ENCODE measurements around the gene HCN3.

Gene HCN3

GRCh38 chr1:155305881-155306391 lies 28.7 kb downstream of the HCN3 start:
- H3K4me3 ChIP-seq (ENCODE audit: low read depth, low read length), result no peak overlapping the region
- TF ChIP-seq ZNF677 (tag by site-specific recombination; IDR thresholded peaks at IDR 0.05) (no peak), ZNF600 (tag by site-specific recombination; IDR thresholded peaks at IDR 0.05) (peak; percentile 14; the same call in 1 of the 2 replicates)
- CTCF ChIA-PET, result interaction anchor here (0.6 to 1.3 kb wide), 4 partner anchors 29 to 99 kb away, joined by 3 to 8 read pairs (median 3); no protein-coding TSS in a partner anchor
- H3K4me1 ChIP-seq (ENCODE audit: control insufficient read depth, insufficient read depth, low read length), result peaks cover 5% of the 10 kb centered on the region; the same call in 1 of the 2 replicates
- H3K36me3 ChIP-seq (ENCODE audit: control insufficient read depth in 2 of 2, insufficient read depth in 1 of 2, low read length in 2 of 2), result peaks cover 9 to 11% of the 10 kb centered on the region in 2 experiments; a peak in 2 of 3 replicates
- POLR2A ChIA-PET, result interaction anchor here (0.7 kb wide), 1 partner anchor 52 kb away, joined by 3 read pairs; no protein-coding TSS in a partner anchor
- H3K27ac ChIP-seq (ENCODE audit: extremely low read depth, low read depth, low read length), result no peak overlapping the region
- H3K9me3 ChIP-seq (ENCODE audit: control insufficient read depth, insufficient read depth, low read depth, low read length), result no peaks in the 10 kb centered on the region

GRCh38 chr1:155307247-155307740 lies 30.0 kb downstream of the HCN3 start:
- Histone ChIP-seq H3K36me3 (ENCODE audit: control insufficient read depth in 2 of 2, insufficient read depth in 1 of 2, low read length in 2 of 2) (peaks cover 17 to 23% of the 10 kb centered on the region in 2 experiments; a peak in 2 of 3 replicates), H3K9me3 (ENCODE audit: control insufficient read depth, insufficient read depth, low read depth, low read length) (no peaks in the 10 kb centered on the region), H3K27ac (ENCODE audit: extremely low read depth, low read depth, low read length) (peak overlapping the region; percentile 88; the same call in 1 of the 2 replicates), H3K4me1 (ENCODE audit: control insufficient read depth, insufficient read depth, low read length) (peaks cover 5% of the 10 kb centered on the region; the same call in 1 of the 2 replicates), H3K4me3 (ENCODE audit: low read depth, low read length) (no peak overlapping the region)
- ChIA-PET CTCF (interaction anchor here (0.6 to 2.5 kb wide), 12 partner anchors 9 to 285 kb away, joined by 3 to 35 read pairs (median 4); no protein-coding TSS in a partner anchor), POLR2A (interaction anchor here (1.4 to 2.3 kb wide), 2 partner anchors 34 to 57 kb away, joined by 4 to 18 read pairs; partner anchors contain the start of gene CLK2)
- TF ChIP-seq HOXA7 (CRISPR knock-in tag; IDR thresholded peaks at IDR 0.05; ENCODE audit: borderline replicate concordance), result no peak
- peak; percentile 59 for TF ChIP-seq CTCF (tag by site-specific recombination; IDR thresholded peaks at IDR 0.05)
- TF ChIP-seq ZNF18 (tag by site-specific recombination; IDR thresholded peaks at IDR 0.05), result no peak
- no peak for TF ChIP-seq ZNF2 (tag by site-specific recombination; IDR thresholded peaks at IDR 0.05)

GRCh38 chr1:155308493-155309422 lies 31.5 kb downstream of the HCN3 start, which contains the start of gene FDPS:
Gene FDPS (plus strand): TSS chr1:155308866. CDS start chr1:155309790, 924 bp downstream.
- CTCF ChIA-PET, result interaction anchor here (0.9 to 2.5 kb wide), 5 partner anchors 12 to 115 kb away, joined by 3 to 35 read pairs (median 4); no protein-coding TSS in a partner anchor
- Histone ChIP-seq H3K4me3 (ENCODE audit: low read depth, low read length) (peak within 1 kb of the TSS; percentile 67), H3K9me3 (ENCODE audit: control insufficient read depth, insufficient read depth, low read depth, low read length) (no peaks in the 10 kb centered on the region), H3K36me3 (ENCODE audit: control insufficient read depth in 2 of 2, insufficient read depth in 1 of 2, low read length in 2 of 2) (peaks cover 20 to 37% of the 10 kb centered on the region in 2 experiments; a peak in 2 of 3 replicates), H3K27ac (ENCODE audit: extremely low read depth, low read depth, low read length) (peak within 1 kb of the TSS; percentile 88), H3K4me1 (ENCODE audit: control insufficient read depth, insufficient read depth, low read length) (peaks cover 5% of the 10 kb centered on the region; the same call in 1 of the 2 replicates)
- POLR2A ChIA-PET, result interaction anchor here (0.5 to 2.3 kb wide), 12 partner anchors 8 to 1122 kb away, joined by 3 to 18 read pairs (median 4); partner anchors contain the start of genes CLK2 and ENTREP3
- TF ChIP-seq ZNF391 (tag by site-specific recombination; IDR thresholded peaks at IDR 0.05; ENCODE audit: borderline replicate concordance, low read depth), result 0 out of 2 replicates have a peak, but pooled peaks have one; percentile 3
- 0 out of 2 replicates have a peak, but pooled peaks have one; percentile 17 for TF ChIP-seq SCRT1 (tag by site-specific recombination; IDR thresholded peaks at IDR 0.05; ENCODE audit: borderline replicate concordance)
- TF ChIP-seq TSHZ1 (tag by site-specific recombination; IDR thresholded peaks at IDR 0.05; ENCODE audit: borderline replicate concordance), result peak; percentile 51; the same call in 1 of the 2 replicates
- TF ChIP-seq ZNF394 (tag by site-specific recombination; IDR thresholded peaks at IDR 0.05; ENCODE audit: borderline replicate concordance), result peak; percentile 53; the same call in 1 of the 2 replicates
- 0 out of 2 replicates have a peak, but pooled peaks have one; percentile 10 for TF ChIP-seq REST (tag by site-specific recombination; IDR thresholded peaks at IDR 0.05)
- peak; percentile 29 for TF ChIP-seq ZNF660 (tag by site-specific recombination; IDR thresholded peaks at IDR 0.05)
- TF ChIP-seq KLF10 (tag by site-specific recombination; IDR thresholded peaks at IDR 0.05), result 0 out of 2 replicates have a peak, but pooled peaks have one; percentile 29

All from HEK293 (cell line).